Ureter (tissue), 1 donor: ENCODE measurements around the gene TMEM109. TPM values are rescaled to one million over a fixed set of nuclear protein-coding genes. Genes with fewer than 3 reads are reported as not detected.

Experiments used
- DNase-seq: peaks from one replicate; pipeline ENCODE4 v3.0.0-alpha.2; 2020; ENCODE audit warnings: low spot score
- total RNA-seq: library from RNA; stranded (reverse); gene quantifications from one replicate; pipeline ENCODE4 v1.2.4, GENCODE V29; 2023
- donor health status: DM: yes; HTN: yes; CAD: no.

Gene TMEM109
- total RNA-seq, 1 donor from 2014 or later: 86.8 TPM

- no peak for DNase-seq
These were observed 27.6 kb downstream of the TMEM109 start for GRCh38 chr11:60941371-60942119.

DNA sequence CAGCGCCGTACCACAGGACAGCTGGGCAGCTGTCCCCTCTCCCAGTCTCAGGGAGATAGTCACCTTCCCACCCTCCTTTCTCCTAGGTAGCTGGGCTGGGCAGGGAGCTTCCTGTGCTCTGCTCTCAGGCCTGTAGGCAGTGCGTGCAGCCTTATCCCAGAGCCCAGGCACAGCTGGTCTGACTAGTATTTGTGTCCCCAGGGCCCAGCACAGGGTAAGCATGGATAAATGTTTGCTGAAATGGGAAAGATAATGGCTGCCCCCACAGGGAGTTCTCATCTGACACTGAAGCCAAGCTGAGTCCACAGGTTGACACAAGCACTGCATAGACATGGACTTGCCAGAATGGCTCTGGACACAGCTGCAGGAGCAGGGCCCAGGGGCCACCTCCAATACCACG lies 28.3 kb downstream of the TMEM109 start:
- no peak for DNase-seq

- DNase-seq: peak; percentile 79
These were observed 29.1 kb downstream of the TMEM109 start for GRCh38 chr11:60942970-60943565.

GRCh38 chr11:60944490-60945294 lies 30.7 kb downstream of the TMEM109 start:
- DNase-seq: no peak

GRCh38 chr11:60945295-60945667 lies 31.3 kb downstream of the TMEM109 start:
- DNase-seq: no peak

GRCh38 chr11:60946601-60947264 lies 32.8 kb downstream of the TMEM109 start:
- DNase-seq: no peak

- DNase-seq: no peak
These were observed 33.7 kb downstream of the TMEM109 start for GRCh38 chr11:60947700-60948099.

- DNase-seq: no peak
These were observed 34.3 kb downstream of the TMEM109 start for GRCh38 chr11:60948250-60948649.

- DNase-seq: no peak
These were observed 36.1 kb downstream of the TMEM109 start for GRCh38 chr11:60950024-60950423.

DNA sequence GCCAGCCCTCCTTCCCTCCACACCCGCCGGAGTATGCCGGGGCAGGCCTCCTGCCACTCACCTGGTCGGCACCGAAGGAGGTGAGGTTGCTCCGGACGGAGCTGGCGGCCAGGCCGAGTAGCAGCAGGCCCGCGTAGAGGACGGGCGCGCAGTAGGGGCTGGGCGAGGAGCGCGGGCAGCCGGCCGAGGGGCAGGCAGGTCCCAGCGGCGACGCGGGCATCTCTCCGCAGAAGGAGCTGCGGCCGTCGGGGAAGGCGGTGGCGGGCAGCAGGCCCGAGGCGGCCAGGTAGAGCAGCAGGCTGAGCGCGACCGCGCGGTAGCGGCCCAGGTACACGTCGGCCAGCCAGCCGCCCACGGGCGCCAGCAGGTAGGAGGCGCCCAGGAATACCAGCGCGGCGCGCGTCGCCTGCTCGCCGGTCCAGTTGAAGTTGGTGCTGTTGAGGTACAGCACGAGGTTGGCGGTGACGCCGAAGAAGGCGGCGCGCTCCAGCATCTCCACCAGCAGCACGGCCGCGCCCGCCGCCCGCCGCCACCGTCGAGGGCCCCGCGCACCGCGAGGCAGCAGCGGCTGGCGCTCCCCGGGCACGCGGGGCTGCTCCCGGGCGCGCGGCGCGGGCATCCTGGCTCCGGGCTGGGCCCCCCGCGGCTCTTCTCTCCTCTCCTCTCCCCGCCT lies 37.1 kb downstream of the TMEM109 start:
- no peak for DNase-seq

DNA sequence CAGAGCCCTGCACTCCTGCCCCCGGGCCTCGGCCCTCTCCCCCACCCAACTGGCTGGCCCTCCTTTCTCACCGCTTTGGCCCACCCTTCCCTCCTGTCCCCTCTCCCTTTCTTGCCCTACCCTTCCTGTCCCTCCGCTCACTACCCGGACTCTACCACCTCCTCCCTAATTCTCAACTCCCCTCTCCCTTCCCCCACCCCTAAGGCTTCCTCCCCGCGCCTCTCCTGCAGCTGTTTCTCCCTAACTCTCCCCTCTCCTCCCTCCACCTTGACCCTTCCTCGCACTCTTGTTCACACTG lies 37.6 kb downstream of the TMEM109 start:
- no peak for DNase-seq

GRCh38 chr11:60951904-60952741 lies 38.2 kb downstream of the TMEM109 start, which contains the start of gene SLC15A3:
Gene SLC15A3, minus strand, starts transcription at chr11:60952176. Its CDS starts 625 bp downstream, at chr11:60951551.
- peak; percentile 67 for DNase-seq

DNA sequence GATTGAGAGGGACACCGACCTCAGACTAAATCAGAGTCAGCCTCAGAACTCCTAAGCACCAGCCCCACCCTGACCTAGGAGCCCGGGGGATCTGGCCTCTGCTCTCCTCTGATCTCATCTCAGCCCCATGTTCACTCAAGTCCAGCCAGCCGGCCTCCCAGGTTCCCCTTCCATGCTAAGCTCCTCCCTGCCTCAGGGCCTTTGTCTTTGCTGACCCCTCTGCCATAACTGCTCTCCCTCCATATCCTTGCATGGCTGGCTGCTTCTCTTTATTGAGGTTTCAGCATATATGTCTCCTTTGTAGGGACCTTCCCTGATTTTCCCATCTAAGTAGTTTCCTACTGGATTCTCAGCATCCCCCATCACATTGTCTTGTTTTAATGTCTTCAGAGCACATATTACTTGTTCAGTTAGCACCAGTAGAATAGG lies 38.8 kb downstream of the TMEM109 start:
- no peak for DNase-seq

DNA sequence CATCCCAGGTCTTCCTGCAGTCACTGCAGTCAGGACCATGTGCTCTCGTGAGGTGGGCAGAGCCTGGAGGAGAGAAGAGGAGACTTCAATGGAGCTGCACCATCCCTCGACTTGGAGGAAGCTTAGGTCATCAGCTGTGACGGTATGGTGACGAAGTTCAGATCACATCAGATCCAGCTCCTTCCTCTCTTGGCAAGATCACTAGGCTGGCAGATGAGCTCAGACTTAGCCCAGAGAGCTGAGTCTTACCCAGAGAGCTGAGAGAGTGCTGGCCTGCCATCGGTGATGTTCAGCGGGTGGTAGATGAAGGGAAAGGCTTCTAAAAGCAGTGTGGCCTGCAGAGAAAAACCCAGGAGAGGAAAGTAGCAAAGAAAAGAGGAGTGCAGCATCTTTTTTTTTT lies 39.8 kb downstream of the TMEM109 start:
- DNase-seq: no peak

- DNase-seq: no peak
These were observed 40.5 kb downstream of the TMEM109 start for GRCh38 chr11:60954421-60954820.

DNA sequence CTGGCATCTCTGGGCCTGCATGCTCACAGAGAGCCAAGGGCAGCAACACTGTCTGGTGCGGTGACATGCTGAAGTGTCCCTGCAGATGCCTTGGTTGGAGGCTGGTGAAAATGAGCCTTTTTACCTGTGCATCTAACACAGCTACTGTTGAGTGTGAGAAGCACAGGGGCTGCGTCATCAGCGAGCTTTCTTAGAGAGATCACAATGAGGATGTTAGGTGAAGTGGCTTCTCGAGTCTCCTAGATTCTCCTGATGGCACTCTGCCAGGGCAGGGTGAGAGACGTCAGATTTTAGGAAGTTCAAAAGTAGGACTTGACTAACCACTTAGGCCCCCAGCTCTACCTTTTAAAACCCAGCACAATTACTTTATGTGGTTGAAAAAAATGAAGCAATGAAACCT lies 41.6 kb downstream of the TMEM109 start:
- no peak for DNase-seq

DNA sequence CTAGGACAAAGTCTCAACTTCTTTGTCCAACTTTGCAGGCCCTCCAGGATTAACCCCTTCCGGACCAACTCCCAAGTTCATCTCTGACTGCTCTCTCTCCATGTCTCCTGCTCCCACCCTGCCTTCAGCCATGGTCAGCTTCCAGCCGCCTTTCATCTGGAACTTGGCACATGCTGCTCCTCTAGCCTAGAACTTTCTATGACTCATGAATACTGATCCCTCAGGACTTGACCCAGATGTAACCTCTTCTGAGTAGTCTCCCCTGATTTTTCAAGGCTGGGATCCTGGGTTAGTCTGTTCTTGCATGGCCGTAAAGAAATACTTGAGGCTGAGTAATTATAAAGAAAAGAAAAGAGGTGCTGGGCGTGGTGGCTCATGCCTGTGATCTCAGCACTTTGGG lies 43.2 kb downstream of the TMEM109 start:
- DNase-seq: no peak

- DNase-seq: no peak
These were observed 45.5 kb downstream of the TMEM109 start for GRCh38 chr11:60959431-60959830.

DNA sequence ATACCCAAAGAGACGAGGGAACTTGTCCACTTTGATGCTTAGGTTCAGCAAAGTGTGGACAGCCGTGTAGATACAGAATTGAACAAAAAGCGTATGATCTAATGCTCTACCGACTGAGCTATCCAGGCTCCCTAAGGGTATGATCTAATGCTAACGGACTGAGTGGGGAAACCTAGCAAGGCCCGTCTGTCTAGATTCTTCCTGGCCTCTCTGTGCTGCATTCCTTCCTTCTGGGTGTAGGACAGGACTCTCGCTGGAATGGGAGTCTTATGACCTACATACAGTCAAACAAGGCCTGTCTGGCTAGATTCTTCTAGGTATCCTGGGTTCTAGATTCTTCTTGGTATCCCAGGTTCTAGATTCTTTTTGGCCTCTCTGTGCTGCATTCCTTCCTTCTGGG lies 46.4 kb downstream of the TMEM109 start:
- no peak for DNase-seq

DNA sequence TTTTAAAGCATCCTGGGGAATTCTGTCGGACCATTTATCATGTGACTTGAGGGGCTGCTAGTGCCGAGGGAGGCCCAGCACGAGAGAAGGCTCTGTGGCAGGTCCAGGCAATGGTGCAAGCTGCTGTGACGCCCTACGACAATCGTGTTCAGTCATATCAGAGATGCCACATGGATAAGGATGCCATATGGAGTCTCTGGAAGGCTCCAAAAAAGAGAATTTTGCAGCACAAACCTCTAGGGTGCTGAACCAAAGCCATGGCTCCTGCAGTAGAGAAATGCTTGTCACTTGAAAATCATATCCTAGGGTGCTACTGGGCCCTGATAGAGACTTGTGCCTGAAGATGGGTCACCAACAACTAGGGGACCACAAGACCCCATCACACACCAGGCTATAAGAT lies 50.8 kb downstream of the TMEM109 start:
- DNase-seq: no peak

- no peak for DNase-seq
These were observed 52.9 kb downstream of the TMEM109 start for GRCh38 chr11:60966890-60967289.
